Nephron (organoid): ENCODE data around the gene HESX1.

ENCODE experiments used
- H3K27ac Mint-ChIP-seq, 3 experiments: 2 replicates each; pipeline ENCODE4 v1.8.0; 2020; ENCODE audit warnings: mixed read lengths in 3 of 3, mild to moderate bottlenecking in 2 of 3, moderate library complexity in 1 of 3
- H3K27me3 Mint-ChIP-seq: 2 replicates; pipeline ENCODE4 v1.8.0; 2021; ENCODE audit warnings: low read depth, mild to moderate bottlenecking, moderate library complexity, mixed read lengths
- H3K36me3 Mint-ChIP-seq: 2 replicates; pipeline ENCODE4 v1.8.0; 2020; ENCODE audit warnings: low read depth, mixed read lengths
- H3K4me1 Mint-ChIP-seq: 2 replicates; pipeline ENCODE4 v1.8.0; 2020; ENCODE audit warnings: mixed read lengths
- H3K4me3 Mint-ChIP-seq, 3 experiments: 2 replicates each; pipeline ENCODE4 v1.8.0; 2020; ENCODE audit warnings: mild to moderate bottlenecking in 3 of 3, mixed read lengths in 3 of 3, moderate library complexity in 2 of 3
- H3K9me3 Mint-ChIP-seq: 2 replicates; pipeline ENCODE4 v1.8.0; 2020; ENCODE audit warnings: mixed read lengths
- CTCF ChIP-seq, 3 experiments: fragments of 200-600 bp; sonication (generic); IDR thresholded peaks; one replicate each; pipeline ENCODE4 v1.5.0; 2021; ENCODE audit warnings: antibody characterized with exemption in 3 of 3; ENCODE audit not compliant: unreplicated experiment in 3 of 3

Gene HESX1

GRCh38 chr3:57155310-57155643, 44.5 kb downstream of the HESX1 start:
- Mint-ChIP-seq H3K27ac (peak overlapping the region; percentile 98 to 99 (median 99)), H3K27me3 (no peaks in the 10 kb centered on the region), H3K4me3 (peak overlapping the region; percentile 19 to 53 (median 24)), H3K9me3 (no peaks in the 10 kb centered on the region), H3K4me1 (peaks cover 94% of the 10 kb centered on the region), H3K36me3 (peaks cover under 1% of the 10 kb centered on the region)
- TF ChIP-seq CTCF (IDR thresholded peaks at IDR 0.05; ENCODE audit: unreplicated experiment in 3 of 3) = no peak

- peaks cover 95% of the 10 kb centered on the region for H3K4me1 Mint-ChIP-seq
- H3K36me3 Mint-ChIP-seq = peaks cover 7% of the 10 kb centered on the region
- no peaks in the 10 kb centered on the region for H3K27me3 Mint-ChIP-seq
- H3K4me3 Mint-ChIP-seq = peak overlapping the region; percentile 19 to 53 (median 29)
- no peak for TF ChIP-seq CTCF (IDR thresholded peaks at IDR 0.05; ENCODE audit: unreplicated experiment in 3 of 3)
- peak overlapping the region; percentile 98 to 99 (median 99) for H3K27ac Mint-ChIP-seq
- no peaks in the 10 kb centered on the region for H3K9me3 Mint-ChIP-seq
Measured at GRCh38 chr3:57154470-57155309, 45.1 kb downstream of the HESX1 start.

- peak overlapping the region; percentile 51 to 75 (median 68) for H3K4me3 Mint-ChIP-seq
- no peaks in the 10 kb centered on the region for H3K27me3 Mint-ChIP-seq
- H3K9me3 Mint-ChIP-seq = no peaks in the 10 kb centered on the region
- peaks cover 83% of the 10 kb centered on the region for H3K4me1 Mint-ChIP-seq
- H3K27ac Mint-ChIP-seq = peak overlapping the region; percentile 86 to 99 (median 99)
- H3K36me3 Mint-ChIP-seq = peaks cover 22% of the 10 kb centered on the region
- TF ChIP-seq CTCF (IDR thresholded peaks at IDR 0.05; ENCODE audit: unreplicated experiment in 3 of 3) = peak; percentile 31 to 45 (median 44)
Measured at GRCh38 chr3:57152151-57153143, 47.3 kb downstream of the HESX1 start.

- no peaks in the 10 kb centered on the region for H3K27me3 Mint-ChIP-seq
- H3K9me3 Mint-ChIP-seq = no peaks in the 10 kb centered on the region
- peaks cover 80% of the 10 kb centered on the region for H3K4me1 Mint-ChIP-seq
- peak overlapping the region; percentile 86 to 99 (median 99) for H3K27ac Mint-ChIP-seq
- peaks cover 27% of the 10 kb centered on the region for H3K36me3 Mint-ChIP-seq
- no peak for TF ChIP-seq CTCF (IDR thresholded peaks at IDR 0.05; ENCODE audit: unreplicated experiment in 3 of 3)
- peak overlapping the region; percentile 51 to 75 (median 68) for H3K4me3 Mint-ChIP-seq
Measured at GRCh38 chr3:57151749-57152148, 48.0 kb downstream of the HESX1 start.

- peak overlapping the region; percentile 86 to 99 (median 99) for H3K27ac Mint-ChIP-seq
- TF ChIP-seq CTCF (IDR thresholded peaks at IDR 0.05; ENCODE audit: unreplicated experiment in 3 of 3) = no peak
- no peaks in the 10 kb centered on the region for H3K9me3 Mint-ChIP-seq
- peaks cover 73% of the 10 kb centered on the region for H3K4me1 Mint-ChIP-seq
- H3K36me3 Mint-ChIP-seq = peaks cover 27% of the 10 kb centered on the region
- no peaks in the 10 kb centered on the region for H3K27me3 Mint-ChIP-seq
- H3K4me3 Mint-ChIP-seq = peak overlapping the region; percentile 14 to 27 (median 15)
Measured at GRCh38 chr3:57151021-57151449, 48.7 kb downstream of the HESX1 start.
